ENCODE measurements around the gene ADPRS. TPM values are rescaled to one million over a fixed set of nuclear protein-coding genes. Genes with fewer than 3 reads are reported as not detected.

Gene ADPRS, protein sequence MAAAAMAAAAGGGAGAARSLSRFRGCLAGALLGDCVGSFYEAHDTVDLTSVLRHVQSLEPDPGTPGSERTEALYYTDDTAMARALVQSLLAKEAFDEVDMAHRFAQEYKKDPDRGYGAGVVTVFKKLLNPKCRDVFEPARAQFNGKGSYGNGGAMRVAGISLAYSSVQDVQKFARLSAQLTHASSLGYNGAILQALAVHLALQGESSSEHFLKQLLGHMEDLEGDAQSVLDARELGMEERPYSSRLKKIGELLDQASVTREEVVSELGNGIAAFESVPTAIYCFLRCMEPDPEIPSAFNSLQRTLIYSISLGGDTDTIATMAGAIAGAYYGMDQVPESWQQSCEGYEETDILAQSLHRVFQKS
- 42.4 and 50.0 TPM in 2 replicates for total RNA-seq

DNA sequence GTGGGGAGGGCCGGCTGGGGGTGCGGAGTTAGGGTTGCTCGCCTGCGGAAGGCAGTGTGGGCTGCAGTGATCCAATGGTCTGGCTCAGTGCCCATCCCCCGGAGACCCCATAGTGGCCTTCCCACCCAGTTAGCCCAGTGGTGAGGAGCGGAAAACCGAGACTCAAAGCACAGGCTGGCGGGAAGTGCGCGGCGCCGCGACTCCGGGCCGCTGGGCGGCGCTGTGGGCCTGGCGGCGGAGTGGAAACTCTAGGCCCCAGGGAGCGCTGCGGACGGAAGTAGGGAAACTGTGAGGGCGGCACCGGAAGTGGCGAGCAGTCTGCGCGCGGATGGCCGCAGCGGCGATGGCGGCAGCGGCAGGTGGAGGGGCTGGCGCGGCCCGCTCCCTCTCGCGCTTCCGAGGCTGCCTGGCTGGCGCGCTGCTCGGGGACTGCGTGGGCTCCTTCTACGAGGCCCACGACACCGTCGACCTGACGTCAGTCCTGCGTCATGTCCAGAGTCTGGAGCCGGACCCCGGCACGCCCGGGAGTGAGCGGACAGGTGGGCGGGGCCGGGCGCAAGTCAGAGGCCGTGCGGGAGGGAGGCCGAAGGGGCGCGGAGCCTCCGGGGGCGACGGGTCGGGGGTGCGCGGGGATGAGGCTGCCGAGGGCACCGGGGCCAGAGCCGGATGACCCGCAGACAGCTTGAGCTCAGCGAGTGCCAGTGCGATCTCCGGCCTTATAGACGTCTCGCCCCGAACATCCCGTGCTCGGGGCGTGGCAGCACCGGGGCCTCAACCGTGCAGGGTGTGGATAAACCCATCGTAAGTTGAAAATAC, at the start of gene ADPRS:
Gene ADPRS (plus strand): TSS at position 316 of the 816 bp plus-strand sequence. CDS start 13 bp downstream, at position 329.
- Histone ChIP-seq H3K36me3 (ENCODE audit: control insufficient read depth, insufficient read depth, low read length) (peaks cover 24% of the 10 kb centered on the region), H3K27me3 (ENCODE audit: control insufficient read depth, insufficient read depth, low read length) (no peaks in the 10 kb centered on the region), H3K4me3 (ENCODE audit: low read depth, low read length) (peak within 1 kb of the TSS; percentile 93)
- TF ChIP-seq CTCF (IDR thresholded peaks at IDR 0.05; ENCODE audit: insufficient read depth, low read length, severe bottlenecking) = peak; percentile 100
- no peak for FAIRE-seq
- peak; percentile 64 for DNase-seq (ENCODE audit: low read depth)

DNA sequence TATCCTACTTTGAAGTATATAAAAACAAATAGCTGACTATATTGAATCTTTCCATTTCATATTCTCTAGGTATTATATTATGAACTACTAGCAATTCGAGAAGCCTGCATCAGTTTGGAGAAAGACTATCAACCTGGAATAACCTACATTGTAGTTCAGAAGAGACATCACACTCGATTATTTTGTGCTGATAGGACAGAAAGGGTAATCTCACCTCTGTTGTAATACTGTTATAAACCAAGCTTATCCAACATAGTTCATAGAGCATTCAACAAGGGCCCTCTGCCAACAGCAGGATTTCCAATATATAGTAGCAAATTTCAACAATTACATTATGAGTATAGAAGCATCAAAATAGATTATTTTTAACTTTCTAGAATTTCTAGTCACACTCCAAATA, 48.5 kb upstream of the ADPRS start:
- H3K4me3 ChIP-seq (ENCODE audit: low read depth, low read length) = no peak overlapping the region
- no peaks in the 10 kb centered on the region for H3K27me3 ChIP-seq (ENCODE audit: control insufficient read depth, insufficient read depth, low read length)
- peaks cover 5% of the 10 kb centered on the region for H3K36me3 ChIP-seq (ENCODE audit: control insufficient read depth, insufficient read depth, low read length)
- no peak for TF ChIP-seq CTCF (IDR thresholded peaks at IDR 0.05; ENCODE audit: insufficient read depth, low read length, severe bottlenecking)
- DNase-seq (ENCODE audit: low read depth) (no peak), FAIRE-seq (no peak)

DNA sequence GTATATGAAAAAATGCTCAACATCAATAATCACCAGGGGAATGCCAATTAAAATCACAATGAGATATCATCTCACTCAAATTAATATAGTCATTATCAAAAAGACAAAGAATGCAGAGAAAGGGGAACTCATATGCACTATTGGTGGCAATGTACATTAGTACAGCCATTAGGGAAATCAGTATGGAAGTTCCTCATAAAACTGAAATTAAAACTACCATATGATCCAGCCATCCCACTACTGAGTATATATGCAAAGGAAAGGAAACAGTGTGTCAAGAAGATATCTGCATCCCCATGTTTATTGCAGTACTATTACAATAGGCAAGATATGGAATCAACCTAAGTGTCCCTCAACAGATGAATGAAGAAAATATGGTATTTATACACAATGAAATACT, 36.9 kb upstream of the ADPRS start:
- H3K27me3 ChIP-seq (ENCODE audit: control insufficient read depth, insufficient read depth, low read length) = no peaks in the 10 kb centered on the region
- TF ChIP-seq CTCF (IDR thresholded peaks at IDR 0.05; ENCODE audit: insufficient read depth, low read length, severe bottlenecking) = no peak
- no peaks in the 10 kb centered on the region for H3K36me3 ChIP-seq (ENCODE audit: control insufficient read depth, insufficient read depth, low read length)
- H3K4me3 ChIP-seq (ENCODE audit: low read depth, low read length) = no peak overlapping the region
- FAIRE-seq (no peak), DNase-seq (ENCODE audit: low read depth) (no peak)

DNA sequence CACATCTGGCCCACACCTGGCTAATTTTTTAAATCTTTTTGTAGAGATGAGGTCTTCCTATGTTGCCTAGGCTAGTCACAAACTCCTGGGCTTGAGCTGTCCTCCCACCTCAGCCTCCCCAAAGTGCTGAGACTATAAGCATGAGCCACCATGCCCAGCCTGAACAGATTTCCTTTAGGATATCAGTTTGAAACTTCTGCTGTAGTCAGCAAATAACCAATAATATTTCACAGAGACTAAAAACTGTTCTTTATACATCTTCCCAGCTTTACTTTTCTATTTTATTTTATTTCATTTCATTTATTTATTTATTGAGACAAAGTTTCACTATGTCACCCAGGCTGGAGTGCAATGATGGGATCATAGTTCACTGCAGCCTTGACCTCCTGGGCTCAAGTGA, 34.7 kb upstream of the ADPRS start:
- no peak for FAIRE-seq
- TF ChIP-seq CTCF (IDR thresholded peaks at IDR 0.05; ENCODE audit: insufficient read depth, low read length, severe bottlenecking) = no peak
- DNase-seq (ENCODE audit: low read depth) = no peak

DNA sequence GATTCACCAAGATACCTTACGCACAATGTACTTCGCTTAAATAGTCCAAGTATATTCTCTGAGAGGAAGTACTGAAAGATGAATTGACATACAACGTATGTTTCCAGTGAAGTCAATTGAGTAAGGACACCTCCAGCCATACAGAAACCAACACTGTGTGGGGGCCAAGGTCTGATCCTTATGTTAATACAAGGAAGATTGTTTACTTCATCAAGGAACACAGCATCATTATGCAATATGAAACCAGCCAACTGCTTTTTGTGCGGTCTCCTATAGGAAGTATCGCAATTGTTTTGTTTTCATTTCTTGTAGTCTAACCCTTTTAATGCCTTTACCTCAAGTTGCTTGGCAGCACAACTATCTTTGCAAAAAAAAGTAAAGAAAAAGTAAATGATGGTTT, 33.0 kb upstream of the ADPRS start:
- TF ChIP-seq CTCF (IDR thresholded peaks at IDR 0.05; ENCODE audit: insufficient read depth, low read length, severe bottlenecking) = no peak
- no peaks in the 10 kb centered on the region for H3K36me3 ChIP-seq (ENCODE audit: control insufficient read depth, insufficient read depth, low read length)
- no peaks in the 10 kb centered on the region for H3K27me3 ChIP-seq (ENCODE audit: control insufficient read depth, insufficient read depth, low read length)
- H3K4me3 ChIP-seq (ENCODE audit: low read depth, low read length) = no peak overlapping the region
- no peak for FAIRE-seq
- no peak for DNase-seq (ENCODE audit: low read depth)

More for the DNA sequence above, 34.7 kb upstream of the ADPRS start:
- no peak overlapping the region for H3K4me3 ChIP-seq (ENCODE audit: low read depth, low read length)
- H3K36me3 ChIP-seq (ENCODE audit: control insufficient read depth, insufficient read depth, low read length) = no peaks in the 10 kb centered on the region
- H3K27me3 ChIP-seq (ENCODE audit: control insufficient read depth, insufficient read depth, low read length) = no peaks in the 10 kb centered on the region
